HG02571 (cell line): Measurements from ENCODE around the gene CLSTN1.
"Not testable (repeated sequence)": the region's sequence is repeated elsewhere in the genome, so short reads cannot be mapped to it uniquely, and the experiment has no call there.

Experiments
- ATAC-seq: cut with Tn5 transposase; IDR thresholded peaks from one replicate; pipeline ENCODE4 v1.9.1; 2021; ENCODE audit warnings: mild to moderate bottlenecking, moderate library complexity; ENCODE audit not compliant: unreplicated experiment

Gene CLSTN1

GRCh38 chr1:9826616-9827015, 2.9 kb upstream of the CLSTN1 start:
- no peak for ATAC-seq

GRCh38 chr1:9826087-9826486, 2.3 kb upstream of the CLSTN1 start:
- ATAC-seq, result no peak

GRCh38 chr1:9825093-9826074, 1.6 kb upstream of the CLSTN1 start:
- no peak for ATAC-seq

- no peak for ATAC-seq
Observed at GRCh38 chr1:9824702-9825089, 931 bp upstream of the CLSTN1 start.

GRCh38 chr1:9823693-9823942, 147 bp downstream of the CLSTN1 start:
- ATAC-seq, result no peak

- no peak for ATAC-seq
Observed at GRCh38 chr1:9822897-9823692, 670 bp downstream of the CLSTN1 start.

- no peak for ATAC-seq
Observed at GRCh38 chr1:9822490-9822889, 1.3 kb downstream of the CLSTN1 start.

GRCh38 chr1:9821710-9822109, 2.1 kb downstream of the CLSTN1 start:
- ATAC-seq, result no peak

- no peak for ATAC-seq
Observed at GRCh38 chr1:9820521-9820920, 3.2 kb downstream of the CLSTN1 start.

- ATAC-seq, result no peak
Observed at GRCh38 chr1:9817734-9818133, 6.0 kb downstream of the CLSTN1 start.

GRCh38 chr1:9816199-9816598, 7.6 kb downstream of the CLSTN1 start:
- ATAC-seq, result no peak

- no peak for ATAC-seq
Observed at GRCh38 chr1:9815150-9815549, 8.6 kb downstream of the CLSTN1 start.

GRCh38 chr1:9814619-9815018, 9.1 kb downstream of the CLSTN1 start:
- no peak for ATAC-seq

- no peak for ATAC-seq
Observed at GRCh38 chr1:9811239-9811966, 12.4 kb downstream of the CLSTN1 start.

GRCh38 chr1:9809100-9809510, 14.7 kb downstream of the CLSTN1 start:
- no peak for ATAC-seq

GRCh38 chr1:9808459-9808858, 15.3 kb downstream of the CLSTN1 start:
- no peak for ATAC-seq

GRCh38 chr1:9807541-9807940, 16.2 kb downstream of the CLSTN1 start:
- ATAC-seq, result no peak

- ATAC-seq, result not testable (repeated sequence)
Observed at GRCh38 chr1:9805972-9806371, 17.8 kb downstream of the CLSTN1 start.

- ATAC-seq, result no peak
Observed at GRCh38 chr1:9805006-9805508, 18.7 kb downstream of the CLSTN1 start.

GRCh38 chr1:9803003-9803918, 20.5 kb downstream of the CLSTN1 start:
- ATAC-seq, result not testable (repeated sequence)
